ENCODE results near the gene ALDOB. TPM values are rescaled to one million over a fixed set of nuclear protein-coding genes. Genes with fewer than 3 reads are reported as not detected.

Gene ALDOB
- total RNA-seq, 4 donors from 2014 or later: not detected

- TF ChIP-seq, protein P1, sequence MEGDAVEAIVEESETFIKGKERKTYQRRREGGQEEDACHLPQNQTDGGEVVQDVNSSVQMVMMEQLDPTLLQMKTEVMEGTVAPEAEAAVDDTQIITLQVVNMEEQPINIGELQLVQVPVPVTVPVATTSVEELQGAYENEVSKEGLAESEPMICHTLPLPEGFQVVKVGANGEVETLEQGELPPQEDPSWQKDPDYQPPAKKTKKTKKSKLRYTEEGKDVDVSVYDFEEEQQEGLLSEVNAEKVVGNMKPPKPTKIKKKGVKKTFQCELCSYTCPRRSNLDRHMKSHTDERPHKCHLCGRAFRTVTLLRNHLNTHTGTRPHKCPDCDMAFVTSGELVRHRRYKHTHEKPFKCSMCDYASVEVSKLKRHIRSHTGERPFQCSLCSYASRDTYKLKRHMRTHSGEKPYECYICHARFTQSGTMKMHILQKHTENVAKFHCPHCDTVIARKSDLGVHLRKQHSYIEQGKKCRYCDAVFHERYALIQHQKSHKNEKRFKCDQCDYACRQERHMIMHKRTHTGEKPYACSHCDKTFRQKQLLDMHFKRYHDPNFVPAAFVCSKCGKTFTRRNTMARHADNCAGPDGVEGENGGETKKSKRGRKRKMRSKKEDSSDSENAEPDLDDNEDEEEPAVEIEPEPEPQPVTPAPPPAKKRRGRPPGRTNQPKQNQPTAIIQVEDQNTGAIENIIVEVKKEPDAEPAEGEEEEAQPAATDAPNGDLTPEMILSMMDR (IDR thresholded peaks at IDR 0.05): no peak
- TF ChIP-seq POLR2A (IDR thresholded peaks at IDR 0.05): no peak
- no peak overlapping the region for H3K27ac ChIP-seq
- no peak for DNase-seq
- intact Hi-C loops (cut with DNase I): no loop called here
- H3K27me3 ChIP-seq: no peaks in the 10 kb centered on the region
- no peaks in the 10 kb centered on the region for H3K36me3 ChIP-seq
- no peak overlapping the region for H3K4me3 ChIP-seq (replicated peaks in 1 of 3)
- H3K9me3 ChIP-seq: no peaks in the 10 kb centered on the region
- no peaks in the 10 kb centered on the region for H3K4me1 ChIP-seq
Observed at GRCh38 chr9:101417389-101417788, 18.2 kb downstream of the ALDOB start.

- Histone ChIP-seq H3K9me3 (no peaks in the 10 kb centered on the region), H3K36me3 (no peaks in the 10 kb centered on the region), H3K4me1 (no peaks in the 10 kb centered on the region), H3K27me3 (no peaks in the 10 kb centered on the region), H3K4me3 (replicated peaks in 1 of 3) (no peak overlapping the region), H3K27ac (no peak overlapping the region)
- intact Hi-C loops (cut with DNase I): no loop called here
- no peak for DNase-seq
- no peak for TF ChIP-seq POLR2A (IDR thresholded peaks at IDR 0.05)
- TF ChIP-seq, protein P1 (IDR thresholded peaks at IDR 0.05): no peak
Observed at GRCh38 chr9:101415578-101415977, 20.0 kb downstream of the ALDOB start.

DNA sequence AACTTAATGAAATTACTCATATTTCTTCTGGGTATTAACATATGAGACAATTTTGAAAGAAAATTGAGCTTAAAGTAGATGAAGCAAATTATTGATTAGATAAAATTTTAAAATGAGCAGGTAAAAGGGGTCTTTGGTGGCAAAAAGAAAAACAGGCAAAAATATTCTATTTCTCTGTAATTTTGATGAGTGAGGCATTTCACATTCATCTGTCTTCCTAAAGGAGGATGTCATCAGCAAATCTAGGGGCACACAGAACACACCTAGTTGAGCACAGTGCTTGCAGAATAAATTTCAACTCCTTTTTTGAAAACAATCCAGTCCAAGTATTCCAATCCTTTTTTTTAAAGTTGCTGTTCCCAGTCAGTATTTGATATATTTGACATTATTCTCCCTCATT lies 20.7 kb downstream of the ALDOB start:
- Histone ChIP-seq H3K4me3 (replicated peaks in 1 of 3) (no peak overlapping the region), H3K27me3 (no peaks in the 10 kb centered on the region), H3K4me1 (no peaks in the 10 kb centered on the region), H3K27ac (no peak overlapping the region), H3K9me3 (no peaks in the 10 kb centered on the region), H3K36me3 (no peaks in the 10 kb centered on the region)
- no peak for DNase-seq
- intact Hi-C loops (cut with DNase I): no loop called here
- TF ChIP-seq POLR2A (IDR thresholded peaks at IDR 0.05): no peak
- TF ChIP-seq, protein P1 (IDR thresholded peaks at IDR 0.05): no peak

GRCh38 chr9:101409079-101409477 lies 26.5 kb downstream of the ALDOB start:
- 95 to 99% methylated on average over 4 of the region's 4 CpGs for WGBS, 2 donors
- Histone ChIP-seq H3K9me3 (peaks cover 4% of the 10 kb centered on the region), H3K27ac (no peak overlapping the region), H3K27me3 (no peaks in the 10 kb centered on the region), H3K36me3 (peaks cover 45 to 48% of the 10 kb centered on the region in 2 donors), H3K4me1 (no peaks in the 10 kb centered on the region), H3K4me3 (replicated peaks in 1 of 3) (no peak overlapping the region)
- no peak for TF ChIP-seq POLR2A (IDR thresholded peaks at IDR 0.05)
- TF ChIP-seq, protein P1 (IDR thresholded peaks at IDR 0.05): no peak
- DNase-seq: no peak
- intact Hi-C loops (cut with DNase I): no loop called here

DNA sequence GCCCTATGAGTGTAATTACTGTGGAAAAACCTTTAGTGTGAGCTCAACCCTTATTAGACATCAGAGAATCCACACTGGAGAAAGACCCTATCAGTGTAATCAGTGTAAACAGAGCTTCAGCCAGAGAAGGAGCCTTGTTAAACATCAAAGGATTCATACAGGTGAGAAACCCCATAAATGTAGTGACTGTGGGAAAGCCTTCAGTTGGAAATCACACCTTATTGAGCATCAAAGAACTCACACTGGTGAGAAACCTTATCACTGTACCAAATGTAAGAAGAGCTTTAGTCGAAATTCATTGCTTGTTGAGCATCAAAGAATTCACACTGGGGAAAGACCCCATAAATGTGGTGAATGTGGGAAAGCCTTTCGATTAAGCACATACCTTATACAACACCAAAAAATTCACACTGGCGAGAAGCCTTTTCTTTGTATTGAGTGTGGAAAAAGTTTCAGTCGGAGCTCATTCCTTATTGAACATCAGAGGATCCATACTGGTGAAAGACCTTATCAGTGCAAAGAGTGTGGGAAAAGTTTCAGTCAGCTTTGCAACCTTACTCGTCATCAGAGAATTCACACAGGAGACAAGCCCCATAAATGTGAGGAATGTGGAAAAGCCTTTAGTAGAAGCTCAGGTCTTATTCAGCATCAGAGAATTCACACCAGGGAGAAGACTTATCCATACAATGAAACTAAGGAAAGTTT lies 27.0 kb downstream of the ALDOB start:
- intact Hi-C loops (cut with DNase I): no loop called here
- 96 to 97% methylated on average over 5 of the region's 5 CpGs for WGBS, 2 donors
- TF ChIP-seq, protein P1 (IDR thresholded peaks at IDR 0.05): no peak
- TF ChIP-seq POLR2A (IDR thresholded peaks at IDR 0.05): no peak
- Histone ChIP-seq H3K36me3 (peaks cover 50 to 54% of the 10 kb centered on the region in 2 donors), H3K27me3 (no peaks in the 10 kb centered on the region), H3K4me3 (replicated peaks in 1 of 3) (no peak overlapping the region), H3K27ac (no peak overlapping the region), H3K4me1 (no peaks in the 10 kb centered on the region), H3K9me3 (peaks cover 4% of the 10 kb centered on the region)
- no peak for DNase-seq
